ENCODE measurements around the gene TERT. TPM values are rescaled to one million over a fixed set of nuclear protein-coding genes. Genes with fewer than 3 reads are reported as not detected.

TERT gene
- polyA plus RNA-seq, 3 donors from 2014 or later, result not detected

DNA sequence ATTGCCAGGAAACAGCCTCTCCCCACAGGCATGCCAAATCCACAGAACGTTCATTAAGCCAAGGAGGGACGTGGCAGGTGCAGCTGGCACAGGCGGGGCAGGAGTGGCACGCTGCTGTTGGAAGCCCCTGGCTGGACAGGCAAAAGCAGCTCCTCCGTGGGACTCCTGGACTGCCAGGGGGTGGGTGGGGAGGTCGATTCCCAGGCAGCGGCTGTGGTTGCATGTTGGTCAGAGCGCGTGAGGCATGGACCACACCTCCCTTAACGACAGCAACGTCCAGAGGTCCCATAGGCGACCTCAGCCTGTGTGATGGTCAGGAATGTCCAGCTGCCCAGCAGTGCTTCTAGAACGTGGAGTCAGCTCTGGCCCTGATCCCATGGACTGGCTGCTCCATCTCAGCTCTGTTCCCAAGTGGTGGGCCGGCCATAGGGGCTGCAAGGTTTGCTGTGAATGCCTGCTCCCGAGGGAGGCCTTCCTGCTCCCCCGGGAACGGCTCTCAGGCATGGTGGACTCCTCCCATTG lies 86.6 kb downstream of the TERT start:
- H3K9me3 Mint-ChIP-seq, result no peaks in the 10 kb centered on the region
- DNase-seq, result no peak
- no peaks in the 10 kb centered on the region for H3K4me1 Mint-ChIP-seq
- no peak overlapping the region for H3K27ac Mint-ChIP-seq
- H3K4me3 Mint-ChIP-seq, result no peak overlapping the region
- no peaks in the 10 kb centered on the region for H3K36me3 Mint-ChIP-seq
- peaks cover 3 to 6% (median 4%) of the 10 kb centered on the region in 3 donors for H3K27me3 Mint-ChIP-seq (ENCODE audit: low read depth in 3 of 3)

DNA sequence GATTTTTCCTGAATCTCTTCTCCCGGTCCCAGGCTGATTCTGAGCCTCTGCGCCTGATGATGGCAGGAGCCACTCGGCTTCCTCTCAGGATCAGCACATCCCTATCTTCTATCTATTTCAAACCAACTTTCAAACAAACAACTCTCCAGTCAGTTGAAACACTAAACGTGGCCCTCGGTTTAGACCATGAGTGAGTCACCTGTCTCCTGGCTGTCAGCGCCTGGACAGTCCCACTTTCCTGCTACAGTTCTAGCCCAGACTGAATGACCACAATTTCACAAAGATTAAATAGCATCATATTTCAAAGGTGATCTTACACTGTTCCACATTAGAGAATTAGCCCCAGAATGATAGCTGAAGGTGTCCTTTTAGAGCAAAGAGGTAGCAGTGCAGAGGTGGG lies 87.3 kb downstream of the TERT start:
- Mint-ChIP-seq H3K36me3 (no peaks in the 10 kb centered on the region), H3K4me1 (no peaks in the 10 kb centered on the region), H3K27me3 (ENCODE audit: low read depth in 3 of 3) (peaks cover 3 to 6% (median 3%) of the 10 kb centered on the region in 3 donors), H3K27ac (no peak overlapping the region), H3K4me3 (no peak overlapping the region), H3K9me3 (no peaks in the 10 kb centered on the region)
- no peak for DNase-seq

DNA sequence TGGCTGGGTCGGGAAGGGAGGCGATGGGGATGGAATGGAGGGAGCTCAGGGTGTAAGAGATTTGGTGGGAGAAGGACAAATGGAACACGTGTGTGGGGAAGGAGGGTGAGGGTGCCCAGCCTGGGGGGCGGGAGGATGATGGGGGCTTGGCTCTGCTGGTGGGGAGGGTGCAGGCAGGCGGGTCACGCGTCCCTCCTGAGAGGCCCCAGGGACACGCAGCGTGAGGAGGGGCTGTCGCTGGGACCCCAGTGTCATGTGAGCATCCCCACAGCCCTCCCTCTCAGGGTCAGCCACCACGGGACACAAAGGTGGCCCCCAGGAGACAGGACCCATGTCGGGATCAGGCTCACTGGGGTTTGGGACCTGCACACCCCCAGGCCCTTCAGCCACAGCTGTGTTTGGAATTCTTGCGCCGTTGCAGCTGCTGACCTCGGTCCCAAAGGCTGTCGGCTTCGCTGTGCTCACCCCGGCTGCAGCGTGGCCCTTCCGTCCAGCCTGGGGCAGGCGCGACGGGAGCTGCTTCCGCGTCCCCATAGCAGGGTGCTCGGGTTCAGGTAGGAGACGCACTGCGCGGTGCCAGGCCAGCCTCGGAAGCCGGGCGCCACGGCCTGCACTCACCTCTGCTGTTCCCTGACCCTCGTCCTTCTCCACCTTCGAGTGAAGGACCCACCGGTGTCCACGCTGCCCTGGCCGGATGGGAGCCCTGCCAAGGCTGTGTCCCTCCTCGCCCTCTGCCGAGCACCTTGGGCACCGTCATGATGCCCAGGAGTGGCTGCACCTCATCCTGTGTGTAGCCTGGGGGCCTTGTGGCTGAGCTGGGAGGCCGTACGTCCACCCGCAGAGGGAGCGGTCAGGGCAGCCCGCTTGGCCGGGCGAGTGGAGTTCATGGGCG lies 88.1 kb downstream of the TERT start:
- Mint-ChIP-seq H3K27ac (no peak overlapping the region), H3K36me3 (no peaks in the 10 kb centered on the region), H3K9me3 (no peaks in the 10 kb centered on the region), H3K27me3 (ENCODE audit: low read depth in 3 of 3) (peaks cover 3 to 6% (median 3%) of the 10 kb centered on the region in 3 donors), H3K4me1 (no peaks in the 10 kb centered on the region), H3K4me3 (no peak overlapping the region)
- no peak for DNase-seq

DNA sequence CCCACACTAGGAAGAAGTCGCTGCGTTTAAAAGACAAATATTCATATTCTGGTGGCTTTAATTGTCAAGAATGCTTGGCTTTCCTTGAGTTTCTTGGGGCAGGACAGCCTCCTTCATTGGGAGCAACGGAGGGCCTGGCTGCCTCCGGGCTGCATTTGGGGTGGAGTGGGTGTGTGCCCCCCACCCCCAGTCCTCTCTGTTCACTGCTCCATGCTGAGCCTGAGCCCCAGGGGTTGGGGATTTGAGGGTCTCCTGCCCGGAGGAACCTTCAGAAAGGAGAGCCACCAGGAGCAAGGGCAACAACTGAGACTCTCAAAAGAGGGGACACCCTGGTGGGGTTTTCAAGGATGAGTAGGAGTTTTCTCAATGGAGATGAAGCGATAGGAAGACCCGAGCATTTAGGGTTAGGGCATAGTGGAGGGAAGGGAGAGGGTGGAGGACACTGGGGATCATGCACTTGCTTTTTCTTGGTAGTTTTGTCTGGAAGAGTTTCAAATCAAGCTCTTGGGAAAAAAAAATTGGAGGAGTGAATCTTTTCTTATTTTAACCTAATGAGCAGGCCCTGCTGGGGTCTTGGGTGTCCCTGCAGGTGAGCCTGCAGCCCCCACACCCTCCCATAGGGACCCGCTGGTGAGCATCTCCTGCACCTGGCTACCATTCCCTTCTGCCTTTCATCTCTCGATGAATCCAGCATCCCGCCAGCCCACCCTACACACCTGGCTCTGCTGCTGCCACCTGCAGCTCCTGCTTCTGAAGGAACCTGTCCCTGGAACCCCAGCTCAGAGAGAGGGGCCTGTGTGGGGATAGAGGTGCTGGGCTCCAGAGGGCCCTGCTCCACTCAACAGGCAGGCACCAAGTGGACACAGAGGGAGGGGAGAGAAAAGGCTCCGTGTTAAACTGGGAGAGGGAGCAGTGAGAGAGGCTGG lies 89.3 kb downstream of the TERT start:
- Mint-ChIP-seq H3K27me3 (ENCODE audit: low read depth in 3 of 3) (peaks cover 3 to 5% (median 3%) of the 10 kb centered on the region in 3 donors), H3K36me3 (no peaks in the 10 kb centered on the region), H3K4me3 (no peak overlapping the region), H3K9me3 (no peaks in the 10 kb centered on the region), H3K4me1 (no peaks in the 10 kb centered on the region), H3K27ac (no peak overlapping the region)
- DNase-seq, result no peak

DNA sequence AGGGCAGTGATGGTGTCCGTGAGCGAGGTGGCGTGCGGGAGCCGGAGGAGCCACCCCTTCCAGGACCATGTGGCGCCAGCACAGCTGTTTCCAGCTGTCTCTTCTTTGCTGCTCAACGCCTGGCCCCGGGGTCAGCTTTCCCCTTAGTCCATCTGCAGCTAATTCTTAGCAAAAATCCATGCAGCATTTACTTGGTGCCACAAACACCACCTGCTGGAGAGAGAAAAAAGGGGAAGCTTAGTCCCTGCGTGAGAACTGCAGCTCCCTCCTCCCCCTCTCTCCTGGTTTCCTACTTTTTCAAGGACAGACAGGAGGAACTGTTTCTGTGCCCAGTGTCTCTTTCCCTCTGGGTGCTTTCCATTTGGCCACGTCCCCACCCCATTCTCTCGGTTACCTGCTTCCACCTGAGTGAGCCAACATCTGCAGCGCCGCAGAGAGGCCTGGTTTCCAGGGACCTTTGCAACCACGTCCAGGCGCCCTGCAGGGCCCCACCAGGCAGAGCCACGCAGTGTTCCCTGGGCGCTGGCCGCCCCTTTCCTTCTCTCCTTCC lies 90.1 kb downstream of the TERT start:
- no peaks in the 10 kb centered on the region for H3K36me3 Mint-ChIP-seq
- DNase-seq, result no peak
- H3K27ac Mint-ChIP-seq, result no peak overlapping the region
- H3K9me3 Mint-ChIP-seq, result no peaks in the 10 kb centered on the region
- no peak overlapping the region for H3K4me3 Mint-ChIP-seq
- no peaks in the 10 kb centered on the region for H3K4me1 Mint-ChIP-seq
- peaks cover 3 to 4% (median 3%) of the 10 kb centered on the region in 3 donors for H3K27me3 Mint-ChIP-seq (ENCODE audit: low read depth in 3 of 3)

DNA sequence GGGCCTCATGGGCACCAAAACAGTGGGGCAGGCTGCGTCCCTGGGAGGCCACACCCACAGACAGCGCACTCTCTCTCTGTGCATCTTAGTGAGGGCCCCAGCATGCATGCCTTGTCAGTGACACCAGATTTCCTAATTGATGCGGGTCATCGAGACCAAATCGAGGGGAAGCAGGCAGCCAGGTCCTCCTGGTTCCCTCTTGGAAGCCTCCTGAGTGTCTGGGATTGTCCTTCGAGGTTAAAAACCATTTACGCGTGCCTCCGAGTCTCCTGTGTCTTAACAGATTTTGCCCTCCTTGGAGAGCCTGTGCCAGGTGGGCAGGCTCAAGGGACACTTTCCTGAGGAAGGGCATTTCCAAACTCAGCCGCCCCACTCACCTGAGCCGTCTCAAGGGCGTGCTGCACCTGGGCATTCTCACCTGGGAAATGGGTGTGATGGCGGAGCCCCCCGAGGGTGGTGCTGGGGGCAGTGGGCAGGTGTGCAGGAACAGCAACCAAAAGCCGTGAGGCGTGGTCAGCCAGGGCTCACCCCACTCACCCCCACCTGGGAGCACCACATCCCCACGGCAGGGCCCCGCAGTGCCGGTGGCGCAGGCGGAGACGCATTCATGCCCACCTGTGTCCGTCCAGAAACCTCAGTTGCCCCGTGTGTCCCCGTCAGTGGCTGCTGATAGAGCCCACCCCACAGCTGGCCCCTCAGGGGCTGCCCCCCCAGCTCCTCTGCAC lies 90.7 kb downstream of the TERT start:
- no peaks in the 10 kb centered on the region for H3K9me3 Mint-ChIP-seq
- DNase-seq, result no peak

DNA sequence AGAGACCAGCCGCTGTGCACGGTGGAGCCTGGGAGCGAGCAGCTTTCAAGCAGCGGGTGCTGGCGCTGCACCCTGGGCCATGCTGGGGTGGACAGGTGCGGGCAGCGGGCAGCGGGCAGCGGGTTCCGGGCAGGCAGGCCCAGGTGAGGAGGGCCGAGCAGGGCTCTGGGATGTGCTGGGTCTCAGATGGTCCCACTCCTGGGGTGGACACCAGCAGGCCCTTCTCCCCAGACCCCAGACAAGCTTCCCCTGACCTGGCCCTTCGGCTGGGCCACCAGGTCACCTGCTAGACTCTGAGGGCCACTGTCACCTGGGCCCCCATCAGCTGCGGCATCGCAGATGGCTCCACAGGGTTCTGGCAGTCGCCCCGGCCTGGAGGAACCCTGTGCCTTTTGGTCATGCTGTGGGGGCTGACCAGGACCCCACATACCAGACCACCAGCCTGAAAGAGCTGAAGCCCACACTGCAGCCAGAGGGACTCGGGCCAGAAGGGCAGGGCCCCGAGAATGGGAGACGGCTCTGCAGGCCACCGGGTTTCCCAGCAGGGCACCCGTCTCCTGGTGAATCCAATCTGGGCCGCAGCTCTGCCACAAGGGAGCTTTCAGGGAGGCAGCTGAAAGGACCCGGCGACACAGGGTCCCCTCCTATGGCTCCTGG lies 91.4 kb downstream of the TERT start:
- H3K27me3 Mint-ChIP-seq (ENCODE audit: low read depth in 3 of 3), result peaks cover 3 to 4% (median 3%) of the 10 kb centered on the region in 3 donors
- H3K4me3 Mint-ChIP-seq, result no peak overlapping the region
- H3K9me3 Mint-ChIP-seq, result no peaks in the 10 kb centered on the region
- no peak overlapping the region for H3K27ac Mint-ChIP-seq
- H3K4me1 Mint-ChIP-seq, result no peaks in the 10 kb centered on the region
- H3K36me3 Mint-ChIP-seq, result no peaks in the 10 kb centered on the region
- DNase-seq, result no peak

More for the DNA sequence above, 90.7 kb downstream of the TERT start:
- Mint-ChIP-seq H3K36me3 (no peaks in the 10 kb centered on the region), H3K27ac (no peak overlapping the region), H3K4me1 (no peaks in the 10 kb centered on the region), H3K27me3 (ENCODE audit: low read depth in 3 of 3) (peaks cover 3 to 4% (median 3%) of the 10 kb centered on the region in 3 donors), H3K4me3 (no peak overlapping the region)

Other genes starting within 250 kb of the TERT start
- 10 to 100 TPM in 1 of 3 donors, 1 to 10 TPM in 2; 9.5 to 18.2 (median 9.7) TPM for gene SLC12A7, start 183.0 kb downstream of the TERT start, polyA plus RNA-seq
- gene SLC6A19, start 93.5 kb downstream of the TERT start, polyA plus RNA-seq, result not detected
- gene SLC6A18, start 69.7 kb downstream of the TERT start, polyA plus RNA-seq, result not detected
- 10 to 100 TPM; 25.9 to 61.6 (median 35.7) TPM for gene CLPTM1L, start 50.0 kb upstream of the TERT start, polyA plus RNA-seq
- not detected for gene SLC6A3, start 150.4 kb upstream of the TERT start, polyA plus RNA-seq
- gene LPCAT1, start 228.9 kb upstream of the TERT start, polyA plus RNA-seq, result 100 to 1,000 TPM; 107 to 255 (median 144) TPM

Data from immature natural killer cell (primary cell).